SJCRH30 (cell line): ENCODE measurements around the gene SUPT6H. TPM values are rescaled to one million over a fixed set of nuclear protein-coding genes. Genes with fewer than 3 reads are reported as not detected.

ENCODE experiments used
- DNase-seq, 2 experiments: peaks; one replicate each; pipeline ENCODE4 v3.0.0-alpha.2; 2015 to 2020
- H3K27ac ChIP-seq: fragments of 250-450 bp; sonication (Bioruptor Pico); 2 replicates; pipeline ENCODE4 v1.5.1; 2020; ENCODE audit warnings: mild to moderate bottlenecking, moderate library complexity
- H3K27me3 ChIP-seq: fragments of 250-450 bp; sonication (Bioruptor Pico); 2 replicates; pipeline ENCODE4 v1.5.1; 2020; ENCODE audit warnings: mild to moderate bottlenecking, moderate library complexity
- H3K36me3 ChIP-seq: fragments of 250-450 bp; sonication (Bioruptor Pico); 2 replicates; pipeline ENCODE4 v1.5.1; 2020; ENCODE audit warnings: mild to moderate bottlenecking, moderate library complexity
- H3K4me1 ChIP-seq: fragments of 250-450 bp; sonication (Bioruptor Pico); 2 replicates; pipeline ENCODE4 v1.5.1; 2020; ENCODE audit warnings: mild to moderate bottlenecking, moderate library complexity
- H3K4me3 ChIP-seq: fragments of 250-450 bp; sonication (Bioruptor Pico); 2 replicates; pipeline ENCODE4 v1.5.1; 2020; ENCODE audit warnings: mild to moderate bottlenecking, moderate library complexity
- H3K9me3 ChIP-seq: fragments of 250-450 bp; sonication (Bioruptor Pico); replicated peaks from 2 replicates; pipeline ENCODE4 v1.5.1; 2020; ENCODE audit warnings: mild to moderate bottlenecking, moderate library complexity
- total RNA-seq: library from RNA; depleted of rRNA; stranded (reverse); fragments of >200 nt; shearing (Covaris generic); gene quantifications from 2 replicates; pipeline ENCODE4 v1.2.3, GENCODE V29; 2014; rRNA removed

SUPT6H gene
- total RNA-seq: 60.2 and 66.3 TPM in 2 replicates

DNA sequence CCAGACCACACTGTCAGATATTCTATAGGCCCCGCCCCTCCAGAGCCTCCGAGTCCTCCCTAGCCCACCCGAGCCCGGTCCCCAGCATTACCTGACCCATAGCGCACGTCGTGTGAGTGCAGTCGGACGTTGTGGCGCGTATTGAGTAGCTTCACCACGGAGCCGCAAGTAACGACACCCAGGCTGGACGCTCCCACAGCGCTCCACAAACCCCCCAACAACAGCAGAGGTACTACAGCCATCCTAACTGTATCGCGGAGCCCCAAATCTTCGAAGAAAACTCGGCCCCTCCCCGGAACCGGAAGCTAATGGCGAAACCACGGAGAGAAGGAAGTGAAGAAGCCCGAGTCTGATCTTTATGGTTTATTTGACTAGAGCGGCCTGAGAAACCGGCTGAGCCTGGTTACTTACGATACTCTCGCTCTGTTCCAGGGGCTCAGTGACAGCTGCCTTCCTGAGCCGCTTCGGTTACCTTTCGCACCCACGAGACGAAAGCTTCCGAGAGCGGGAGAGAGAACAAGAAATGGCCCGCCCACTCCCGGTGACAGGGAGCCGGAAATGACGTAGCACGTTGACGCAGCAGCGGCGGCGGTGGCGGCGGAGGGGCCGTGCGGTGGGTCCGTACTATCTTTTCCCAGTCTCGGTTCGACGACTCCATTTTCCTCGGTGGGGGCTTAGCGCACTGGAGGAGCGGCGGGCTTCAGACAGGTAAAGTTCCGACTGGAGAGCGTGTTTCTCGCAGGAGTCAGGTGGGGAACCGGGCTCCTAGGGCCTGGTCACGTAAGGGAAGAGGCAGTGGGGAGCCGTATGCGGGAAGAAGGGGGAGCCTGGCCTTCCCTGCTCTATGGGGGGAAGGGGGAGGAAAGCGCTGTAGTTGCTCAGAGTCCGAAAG lies at the start of gene SUPT6H, which contains the start of gene SDF2:
Gene SUPT6H, plus strand, starts transcription at position 571 of the 892 bp plus-strand sequence. CDS start 11,197 bp downstream, outside the sequence.
Gene SDF2, minus strand, starts transcription at position 272 of the 892 bp plus-strand sequence. Its CDS starts 30 bp downstream, at position 242.
- Histone ChIP-seq H3K27me3 (no peaks in the 10 kb centered on the region), H3K4me1 (peaks cover 7% of the 10 kb centered on the region), H3K4me3 (peak within 1 kb of the TSS; percentile 89), H3K27ac (peak within 1 kb of the TSS; percentile 76), H3K9me3 (0 out of 2 replicates have a peak, but pooled peaks cover 4% of the 10 kb centered on the region), H3K36me3 (peaks cover 37% of the 10 kb centered on the region)
- peak; percentile 92 to 95 for DNase-seq

DNA sequence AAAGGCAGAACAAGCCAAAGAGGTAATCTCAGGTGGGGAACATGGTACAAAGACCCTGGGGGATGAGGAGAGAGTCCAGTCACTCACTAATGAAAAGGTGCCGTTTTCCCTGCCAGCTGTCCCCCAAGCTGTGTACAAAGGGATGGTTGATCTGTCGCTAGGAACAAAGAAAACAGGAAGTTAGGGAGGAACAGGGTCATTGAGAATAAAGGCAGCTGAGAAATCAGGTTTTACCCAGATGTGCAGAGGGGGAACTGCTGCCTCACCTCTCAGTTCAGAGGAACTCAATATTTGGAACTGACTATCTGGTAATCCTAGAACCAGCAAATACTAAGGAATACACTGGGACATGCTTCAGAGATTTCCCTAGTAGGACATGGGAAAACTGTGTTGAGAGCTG lies 49.5 kb upstream of the SUPT6H start:
- Histone ChIP-seq H3K36me3 (peaks cover 53% of the 10 kb centered on the region), H3K27ac (no peak overlapping the region)

DNA sequence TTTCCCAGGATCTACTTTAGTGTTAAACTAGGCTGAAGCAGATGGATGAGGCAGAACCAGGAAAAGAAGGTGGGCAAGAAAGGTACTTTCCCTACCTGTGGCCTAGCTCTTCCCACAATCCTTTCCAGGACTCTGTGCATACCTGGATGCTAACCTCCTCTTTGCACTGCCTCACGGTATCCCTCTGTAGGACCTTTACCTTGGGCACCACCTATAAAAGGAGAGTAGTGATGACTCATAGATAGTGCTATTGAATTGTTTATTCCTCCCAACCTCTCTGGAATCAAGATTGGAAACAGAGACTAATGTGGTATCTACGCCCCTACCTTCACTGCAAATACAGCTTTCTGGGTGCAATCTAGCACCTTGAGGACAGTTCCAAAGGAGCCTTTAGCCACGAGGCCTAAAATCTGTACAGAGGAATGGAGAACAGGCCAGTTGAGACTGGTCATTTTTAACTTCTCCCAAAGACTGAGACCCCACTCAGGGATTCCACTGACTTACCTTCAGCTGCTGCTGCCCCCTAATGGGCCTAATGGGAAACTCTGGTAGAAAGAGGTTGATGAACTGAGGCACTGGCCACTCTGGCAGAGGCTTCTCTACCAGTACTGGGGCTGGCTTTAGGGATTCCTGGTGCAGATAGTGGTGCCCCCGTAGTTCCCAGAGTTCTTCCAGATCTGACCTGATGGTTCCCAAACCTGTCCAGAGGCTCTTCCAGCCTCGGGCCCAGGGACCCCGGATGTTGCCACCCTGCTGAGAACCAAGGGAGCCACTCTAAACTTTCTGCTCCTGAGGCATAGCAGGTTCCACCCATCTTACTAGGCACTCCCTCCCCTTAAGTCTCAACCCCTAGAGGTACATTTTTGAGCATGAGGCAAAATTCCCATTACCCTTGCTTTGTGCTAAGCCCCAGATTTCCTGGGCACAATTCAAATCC lies 48.8 kb upstream of the SUPT6H start:
- no peak overlapping the region for H3K27ac ChIP-seq
- no peak overlapping the region for H3K4me3 ChIP-seq
- no peaks in the 10 kb centered on the region for H3K4me1 ChIP-seq
- no peaks in the 10 kb centered on the region for H3K27me3 ChIP-seq
- peak; percentile 54 to 70 for DNase-seq
- peaks cover 58% of the 10 kb centered on the region for H3K36me3 ChIP-seq
- no peaks in the 10 kb centered on the region for H3K9me3 ChIP-seq

More for the DNA sequence above, 49.5 kb upstream of the SUPT6H start:
- H3K4me3 ChIP-seq: no peak overlapping the region
- no peak for DNase-seq
- H3K27me3 ChIP-seq: no peaks in the 10 kb centered on the region
- no peaks in the 10 kb centered on the region for H3K9me3 ChIP-seq
- H3K4me1 ChIP-seq: no peaks in the 10 kb centered on the region

DNA sequence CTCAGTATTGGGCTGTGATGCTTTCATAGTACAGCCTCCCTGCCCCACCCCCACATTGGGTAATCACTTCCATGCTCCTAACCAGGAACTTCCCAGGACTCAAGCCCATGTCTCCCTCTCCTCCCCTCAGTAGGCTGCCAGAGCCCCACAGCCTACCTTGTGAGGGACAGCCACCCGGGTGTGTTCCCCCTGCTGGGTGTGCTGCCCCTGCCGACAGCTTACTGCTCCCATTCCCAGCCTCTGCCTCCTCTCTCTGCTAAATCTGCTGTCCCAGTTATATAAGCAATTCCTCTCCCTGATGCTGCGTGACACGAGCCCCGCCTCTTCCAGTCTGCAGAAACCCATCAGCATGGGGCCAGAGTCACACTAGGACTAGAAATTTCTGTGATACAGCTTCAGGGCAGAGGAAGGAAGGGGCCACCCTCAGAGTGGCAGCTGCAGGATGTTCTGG lies 48.0 kb upstream of the SUPT6H start, which contains the start of gene RSKR:
Gene RSKR, minus strand, starts transcription at position 255 of the 451 bp plus-strand sequence. Its CDS starts 24 bp downstream, at position 231.
- Histone ChIP-seq H3K4me1 (no peaks in the 10 kb centered on the region), H3K9me3 (no peaks in the 10 kb centered on the region), H3K27ac (no peak within 1 kb of the TSS), H3K36me3 (peaks cover 65% of the 10 kb centered on the region), H3K4me3 (no peak within 1 kb of the TSS), H3K27me3 (no peaks in the 10 kb centered on the region)
- DNase-seq: no peak

DNA sequence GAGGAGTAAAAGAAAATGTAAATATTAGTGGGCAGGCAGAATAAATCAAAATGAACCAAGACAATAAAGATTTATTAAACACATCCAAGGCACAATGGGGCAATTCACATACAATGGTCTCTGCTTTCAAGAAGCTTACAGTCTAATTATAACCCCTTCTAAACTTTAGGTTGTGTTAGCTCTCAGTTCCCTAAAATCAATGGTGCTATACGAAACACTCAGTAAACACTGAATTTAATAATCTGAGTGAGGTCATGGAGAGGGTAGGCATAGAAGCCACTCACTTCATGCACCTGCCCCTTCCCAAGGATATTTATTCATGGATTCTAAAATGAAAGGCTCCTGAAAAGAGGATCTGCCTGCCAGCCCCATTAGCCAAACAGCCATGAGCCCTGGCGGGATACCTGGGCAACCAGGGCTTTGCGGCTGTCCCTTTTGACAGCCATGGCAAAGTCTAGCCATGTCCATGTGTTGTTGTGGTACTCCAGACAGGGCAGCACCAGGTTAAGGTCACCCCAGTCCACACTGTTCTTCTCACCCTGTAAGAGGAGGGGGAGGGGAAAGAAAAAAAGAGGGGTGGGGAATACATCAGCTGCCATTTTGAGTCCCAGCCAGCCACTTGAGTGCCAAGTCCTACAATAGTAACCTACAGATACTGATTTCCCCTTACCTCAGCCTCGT lies 46.6 kb upstream of the SUPT6H start:
- no peak overlapping the region for H3K4me3 ChIP-seq
- H3K4me1 ChIP-seq: no peaks in the 10 kb centered on the region
- H3K27me3 ChIP-seq: no peaks in the 10 kb centered on the region
- peaks cover 76% of the 10 kb centered on the region for H3K36me3 ChIP-seq
- DNase-seq: no peak
- H3K27ac ChIP-seq: no peak overlapping the region
- no peaks in the 10 kb centered on the region for H3K9me3 ChIP-seq

DNA sequence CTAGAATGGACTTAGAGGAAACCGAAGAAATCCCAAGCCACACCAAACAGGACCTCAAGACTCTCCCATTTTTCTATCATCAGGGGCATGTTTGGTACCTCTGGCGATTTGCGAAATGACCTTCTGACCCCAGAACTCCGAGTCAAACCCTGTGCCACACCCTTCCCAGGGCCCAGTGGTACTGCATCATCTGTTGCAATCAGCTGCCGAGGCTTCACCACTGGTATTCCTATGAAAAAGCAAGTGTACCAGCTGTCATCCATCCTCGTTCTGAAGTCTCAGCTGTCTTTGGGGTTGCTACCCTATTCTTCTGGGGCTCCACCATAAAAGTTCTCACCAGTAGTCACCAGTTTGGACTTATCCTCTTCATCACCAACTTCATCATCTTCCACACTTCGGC lies 45.7 kb upstream of the SUPT6H start:
- Histone ChIP-seq H3K4me3 (no peak overlapping the region), H3K27ac (no peak overlapping the region), H3K9me3 (no peaks in the 10 kb centered on the region), H3K36me3 (peaks cover 80% of the 10 kb centered on the region), H3K27me3 (no peaks in the 10 kb centered on the region), H3K4me1 (no peaks in the 10 kb centered on the region)
- DNase-seq: peak in 1 of 2 experiments; percentile 26

DNA sequence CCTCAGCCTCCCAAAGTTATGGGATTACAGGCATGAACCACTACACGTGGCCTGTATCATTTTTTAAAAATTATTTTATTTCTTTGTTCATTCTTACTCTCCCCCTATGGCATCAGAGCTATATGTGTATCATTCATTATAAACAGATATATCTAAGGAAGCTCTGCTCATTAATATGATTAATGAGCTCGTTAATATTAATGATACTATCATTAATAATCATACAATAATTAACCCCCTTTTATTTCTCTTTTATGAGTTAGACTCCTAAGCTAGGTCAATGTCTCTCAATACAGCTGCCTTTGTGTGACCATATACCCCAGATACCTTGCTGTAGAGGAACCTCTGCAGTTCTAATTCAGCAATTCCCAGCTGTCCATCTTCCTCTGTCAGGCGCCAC lies 43.5 kb upstream of the SUPT6H start:
- H3K4me3 ChIP-seq: no peak overlapping the region
- H3K27me3 ChIP-seq: no peaks in the 10 kb centered on the region
- no peak for DNase-seq
- H3K27ac ChIP-seq: no peak overlapping the region
- H3K9me3 ChIP-seq: no peaks in the 10 kb centered on the region
- no peaks in the 10 kb centered on the region for H3K4me1 ChIP-seq
- H3K36me3 ChIP-seq: peaks cover 90% of the 10 kb centered on the region

DNA sequence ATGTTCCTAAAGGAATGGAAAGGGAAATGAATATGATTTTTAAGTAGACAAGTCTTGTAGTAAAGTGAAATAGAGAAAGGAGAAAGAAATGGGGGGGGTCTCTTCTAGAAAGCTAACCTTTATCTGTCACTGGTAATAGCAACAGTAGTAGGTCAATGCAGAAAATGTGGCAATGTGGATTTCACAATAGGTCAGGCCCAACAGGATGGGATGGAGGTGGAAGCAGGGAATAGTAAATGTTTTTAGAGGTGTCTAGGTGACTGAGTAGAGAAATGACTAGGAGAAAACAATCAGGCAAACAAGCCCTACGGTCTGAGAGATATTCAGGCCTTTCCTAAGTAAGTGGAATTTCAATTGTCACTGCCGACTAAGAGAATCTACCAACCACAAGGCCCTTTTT lies 42.0 kb upstream of the SUPT6H start:
- Histone ChIP-seq H3K4me1 (no peaks in the 10 kb centered on the region), H3K27me3 (no peaks in the 10 kb centered on the region), H3K27ac (no peak overlapping the region), H3K4me3 (no peak overlapping the region), H3K9me3 (no peaks in the 10 kb centered on the region), H3K36me3 (peaks cover 95% of the 10 kb centered on the region)
- DNase-seq: no peak

DNA sequence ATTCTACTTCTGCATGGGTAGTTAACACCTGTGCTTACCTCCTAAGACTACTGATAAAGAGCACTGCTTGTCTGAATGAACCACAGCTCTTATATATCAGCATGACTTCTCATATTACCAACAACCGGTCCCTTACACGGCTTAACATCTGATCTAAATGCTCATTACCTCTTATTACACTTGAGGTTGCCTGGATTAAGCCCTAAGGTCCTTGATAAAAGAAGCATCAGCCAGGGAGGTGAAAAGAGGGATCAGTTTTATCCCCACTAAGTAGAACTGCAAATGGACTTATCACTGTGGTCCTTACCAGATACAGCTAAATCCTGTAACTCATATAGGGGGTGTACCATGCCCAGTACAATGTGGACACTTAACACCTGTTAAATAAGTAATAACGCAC lies 39.8 kb upstream of the SUPT6H start:
- Histone ChIP-seq H3K9me3 (no peaks in the 10 kb centered on the region), H3K27ac (no peak overlapping the region), H3K4me1 (no peaks in the 10 kb centered on the region), H3K27me3 (no peaks in the 10 kb centered on the region), H3K36me3 (peaks cover 83% of the 10 kb centered on the region), H3K4me3 (no peak overlapping the region)
- no peak for DNase-seq

DNA sequence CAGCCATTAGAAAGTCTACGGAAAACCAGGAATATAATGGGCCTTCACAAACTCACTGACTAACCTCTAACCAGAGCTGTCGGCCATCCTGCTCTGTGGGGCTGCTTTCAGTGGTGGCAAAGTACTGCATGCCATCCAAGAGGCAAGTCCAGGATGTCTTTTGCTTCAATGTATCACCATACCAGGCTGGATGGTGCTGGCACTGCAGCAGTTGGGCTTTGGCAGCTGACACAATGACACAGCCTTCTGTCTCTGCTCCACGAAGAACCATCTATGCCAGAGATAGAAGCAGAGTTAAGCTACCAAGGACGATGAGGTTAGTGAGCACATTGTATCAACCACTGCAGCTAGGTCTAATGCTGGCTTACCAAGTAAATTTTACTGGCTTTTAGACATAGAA lies 38.3 kb upstream of the SUPT6H start:
- Histone ChIP-seq H3K9me3 (no peaks in the 10 kb centered on the region), H3K4me3 (no peak overlapping the region), H3K4me1 (no peaks in the 10 kb centered on the region), H3K36me3 (peaks cover 84% of the 10 kb centered on the region), H3K27ac (no peak overlapping the region), H3K27me3 (no peaks in the 10 kb centered on the region)
- no peak for DNase-seq

DNA sequence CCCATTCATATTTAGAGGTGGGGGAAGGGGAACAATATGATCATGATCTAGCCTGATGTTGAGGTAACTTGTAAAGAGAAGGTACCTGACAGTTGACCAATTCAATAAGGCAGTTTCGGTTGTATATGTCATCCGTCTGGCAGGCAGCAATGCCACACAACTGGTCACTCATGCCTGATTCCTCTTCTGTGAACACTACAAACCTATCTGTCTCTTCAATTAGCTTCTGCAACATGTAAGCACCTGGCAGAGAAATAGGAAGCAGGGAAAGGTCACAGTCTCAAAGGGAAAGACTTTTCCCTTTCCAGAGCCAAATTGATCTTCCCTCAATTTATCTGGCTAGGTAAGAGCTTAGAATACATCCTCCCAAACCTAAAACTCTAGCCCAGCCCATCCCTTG lies 37.9 kb upstream of the SUPT6H start:
- no peaks in the 10 kb centered on the region for H3K27me3 ChIP-seq
- no peak overlapping the region for H3K27ac ChIP-seq
- no peaks in the 10 kb centered on the region for H3K9me3 ChIP-seq
- H3K36me3 ChIP-seq: peaks cover 81% of the 10 kb centered on the region
- DNase-seq: no peak
- H3K4me3 ChIP-seq: no peak overlapping the region
- H3K4me1 ChIP-seq: no peaks in the 10 kb centered on the region

DNA sequence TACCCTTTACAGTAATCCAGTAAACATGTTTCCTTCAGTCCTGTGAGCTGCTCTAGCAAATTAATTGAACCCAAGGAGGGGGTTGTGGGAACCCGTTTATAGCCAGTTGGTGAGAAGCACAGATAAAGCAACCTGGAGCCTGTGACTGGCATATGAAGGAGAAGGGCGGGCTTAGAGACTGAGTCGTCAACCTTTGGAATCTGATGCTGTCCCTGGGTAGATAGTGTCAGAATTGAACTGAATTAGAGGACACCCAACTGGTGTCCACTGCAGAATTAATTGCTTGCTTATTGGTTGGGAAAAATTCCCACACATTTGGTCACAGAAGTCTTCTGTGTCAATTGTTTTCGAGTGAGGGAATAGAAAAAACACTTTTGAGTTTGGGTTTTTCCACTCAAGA lies 35.2 kb upstream of the SUPT6H start:
- H3K27me3 ChIP-seq: no peaks in the 10 kb centered on the region
- peaks cover 79% of the 10 kb centered on the region for H3K36me3 ChIP-seq
- no peaks in the 10 kb centered on the region for H3K9me3 ChIP-seq
- no peak overlapping the region for H3K4me3 ChIP-seq
- no peaks in the 10 kb centered on the region for H3K4me1 ChIP-seq
- no peak overlapping the region for H3K27ac ChIP-seq
- no peak for DNase-seq

DNA sequence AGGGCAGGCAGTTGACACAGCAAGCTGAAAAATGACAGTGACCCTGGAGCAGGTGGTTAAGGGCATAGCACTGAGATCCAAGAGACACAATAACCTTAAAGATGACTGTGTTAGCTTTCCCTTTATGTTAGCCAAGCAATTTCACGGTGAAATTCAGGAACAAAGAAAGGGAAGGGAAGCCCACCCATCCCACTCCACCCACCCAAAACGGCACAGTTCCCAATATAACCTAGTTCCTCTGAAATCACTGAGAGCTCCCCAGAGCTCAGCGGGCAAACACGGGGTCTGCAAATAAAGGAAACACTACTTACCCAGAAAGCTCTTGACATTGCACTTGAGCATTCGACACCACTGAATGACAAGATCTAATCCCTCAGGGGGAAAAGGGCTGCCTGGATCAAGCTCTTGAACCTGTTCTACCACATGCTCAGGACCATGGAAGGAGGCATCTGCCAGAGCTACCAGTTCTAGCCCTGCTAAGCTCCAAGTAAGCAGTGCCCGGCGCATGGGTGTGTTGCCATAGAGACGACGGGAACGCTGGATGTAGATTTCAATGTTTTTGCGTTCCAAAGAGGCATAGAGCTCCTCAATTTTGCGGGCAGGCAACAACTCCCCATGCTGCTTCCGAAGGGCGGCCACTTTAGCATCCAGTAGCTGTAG lies 27.7 kb upstream of the SUPT6H start:
- H3K9me3 ChIP-seq: no peaks in the 10 kb centered on the region
- DNase-seq: no peak
- no peaks in the 10 kb centered on the region for H3K27me3 ChIP-seq
- 0 out of 2 replicates have a peak, but pooled peaks cover 2% of the 10 kb centered on the region for H3K4me1 ChIP-seq
- H3K4me3 ChIP-seq: no peak overlapping the region
- no peak overlapping the region for H3K27ac ChIP-seq
- H3K36me3 ChIP-seq: peaks cover 94% of the 10 kb centered on the region

DNA sequence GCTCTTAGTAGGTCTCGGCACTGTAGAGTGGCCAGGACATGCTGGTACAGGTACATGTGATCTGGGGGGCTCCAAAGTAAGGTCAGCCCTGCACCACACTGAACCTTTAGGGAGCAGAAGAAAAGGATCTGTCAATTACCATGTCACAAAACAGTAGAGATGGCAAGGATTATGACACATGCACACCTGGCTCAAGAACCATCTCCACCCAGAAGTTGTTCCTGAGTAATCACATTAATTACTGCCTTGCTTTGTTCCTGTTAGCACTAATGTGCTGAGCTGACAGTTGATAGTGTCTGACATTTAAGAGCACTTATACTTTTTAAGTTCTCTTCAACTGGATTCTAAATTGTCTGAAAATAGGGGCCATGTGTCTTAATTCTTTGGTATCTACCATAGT lies 26.5 kb upstream of the SUPT6H start:
- DNase-seq: no peak
- Histone ChIP-seq H3K4me3 (no peak overlapping the region), H3K27ac (no peak overlapping the region), H3K9me3 (no peaks in the 10 kb centered on the region), H3K36me3 (peaks cover 96% of the 10 kb centered on the region), H3K4me1 (0 out of 2 replicates have a peak, but pooled peaks cover 2% of the 10 kb centered on the region), H3K27me3 (no peaks in the 10 kb centered on the region)
